GM21360 (cell line): ENCODE measurements around the gene P2RY2.

Experiments
- ATAC-seq: cut with Tn5 transposase; IDR thresholded peaks from one replicate; pipeline ENCODE4 v1.9.1; 2021; ENCODE audit warnings: mild to moderate bottlenecking, moderate library complexity; ENCODE audit not compliant: unreplicated experiment

The P2RY2 gene

GRCh38 chr11:73204711-73205121 lies 13.4 kb upstream of the P2RY2 start:
- no peak for ATAC-seq

DNA sequence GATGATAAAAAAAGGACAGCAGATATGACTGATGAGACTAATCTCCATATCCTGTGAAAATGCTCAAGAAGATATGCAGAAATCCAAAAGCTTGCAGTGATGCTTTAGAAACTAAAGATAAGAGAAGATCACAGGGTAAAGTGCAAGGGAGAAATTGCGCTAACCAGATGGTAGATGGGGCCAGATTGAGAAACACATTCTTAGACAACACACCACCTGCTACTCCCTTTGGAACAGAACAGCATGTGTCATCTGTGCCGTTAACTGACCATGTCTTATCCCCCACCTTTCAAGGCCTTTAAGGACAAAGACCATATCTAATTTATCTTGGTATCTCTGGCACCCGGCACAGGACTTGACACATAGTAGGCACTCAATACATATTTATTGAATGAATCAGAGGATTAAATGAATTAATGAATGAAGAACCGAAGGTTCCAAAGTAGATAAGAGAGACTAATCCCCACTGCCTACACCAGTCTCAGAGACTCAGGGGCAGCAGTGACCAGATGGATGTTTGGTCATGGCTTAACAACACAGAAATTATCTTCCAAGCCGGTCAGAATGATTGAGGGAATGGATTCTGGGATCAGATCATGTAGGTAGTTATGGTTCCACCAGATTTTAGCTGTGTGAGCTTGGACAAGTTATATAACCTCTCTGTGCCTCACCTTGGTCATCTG lies 12.3 kb upstream of the P2RY2 start:
- ATAC-seq: no peak

DNA sequence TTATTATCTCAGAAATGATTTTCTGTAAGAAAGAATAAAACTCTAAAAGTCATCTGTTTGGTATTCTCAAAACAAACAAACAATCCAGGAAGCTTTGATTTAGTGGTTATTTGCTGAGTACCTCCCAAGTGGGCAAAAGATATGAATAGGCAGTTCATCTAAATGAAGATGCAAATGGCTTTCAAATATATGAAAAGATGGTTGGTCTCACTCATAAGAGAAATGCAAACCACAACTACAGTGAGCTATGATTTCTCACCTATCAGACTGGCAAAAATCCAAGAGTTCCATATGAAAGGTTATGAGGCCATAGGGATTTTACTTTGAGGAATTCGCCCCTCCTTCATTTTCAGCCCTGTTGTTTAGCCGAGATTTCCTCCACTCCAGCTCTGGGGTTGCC lies 11.3 kb upstream of the P2RY2 start:
- ATAC-seq: no peak

DNA sequence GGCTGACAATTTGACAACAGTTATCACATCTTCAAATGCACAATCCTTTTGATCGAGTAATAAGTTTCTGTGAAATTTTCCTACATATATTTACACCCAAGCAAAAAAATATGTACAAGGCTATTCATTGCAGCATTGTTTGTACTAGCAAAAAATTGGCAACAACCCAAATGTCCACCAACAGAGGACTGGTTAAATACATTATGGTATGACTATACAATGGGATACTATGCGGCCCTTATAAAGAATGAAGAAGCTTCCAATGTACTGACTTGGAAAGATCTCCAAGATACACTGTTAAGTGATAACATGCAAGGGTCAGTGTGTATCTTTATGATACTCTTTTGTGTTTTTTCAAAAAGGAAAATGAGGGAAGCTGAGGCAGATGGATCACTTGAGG lies 8.2 kb upstream of the P2RY2 start:
- ATAC-seq: no peak

GRCh38 chr11:73210916-73211667 lies 7.0 kb upstream of the P2RY2 start:
- no peak for ATAC-seq

DNA sequence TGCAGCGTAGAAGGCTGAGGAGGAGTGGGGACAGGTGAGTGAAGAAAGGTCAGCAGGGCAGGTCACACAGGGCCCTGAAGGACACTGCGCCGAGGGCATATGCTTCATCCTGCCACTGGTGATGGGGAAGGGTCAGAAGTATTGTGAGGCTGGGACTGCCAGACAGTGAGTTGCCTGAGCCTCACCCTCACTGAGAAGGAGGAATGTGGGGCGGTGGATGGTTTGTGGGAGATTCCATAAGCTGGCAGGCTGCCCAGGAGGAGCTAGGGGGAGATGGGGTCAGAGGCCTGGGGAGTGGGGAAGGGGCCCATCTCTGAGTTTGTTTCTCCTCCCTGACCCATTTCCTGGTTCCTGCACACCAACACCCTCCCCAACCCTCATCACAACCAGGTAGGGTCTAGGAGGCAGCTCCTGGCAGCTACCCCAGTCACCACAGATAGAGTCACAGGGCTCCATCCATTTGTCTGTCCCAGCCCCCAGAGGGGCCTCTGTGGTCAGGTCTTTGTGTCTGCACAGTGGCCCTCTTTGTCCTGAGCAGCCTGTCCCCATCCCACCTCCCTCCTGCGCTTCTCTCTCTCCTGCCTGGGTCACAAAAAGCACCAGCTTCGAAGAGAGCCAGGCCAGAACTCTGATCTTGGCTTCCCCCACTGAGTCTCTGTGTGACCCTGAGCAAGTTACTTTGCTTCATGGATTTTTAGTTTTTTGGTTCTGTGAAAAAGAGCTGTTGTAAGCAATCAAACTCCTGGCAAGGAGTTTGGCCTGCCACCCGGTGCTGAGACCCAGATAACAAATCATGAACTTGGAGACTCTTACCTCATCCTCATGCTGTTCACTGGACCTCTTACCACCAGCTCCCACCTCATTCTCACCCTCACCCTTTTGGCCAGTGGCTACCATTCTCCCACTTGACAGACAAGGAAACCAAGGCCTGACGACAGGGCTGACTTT lies 4.6 kb upstream of the P2RY2 start:
- ATAC-seq: no peak

GRCh38 chr11:73215191-73216134 lies 2.6 kb upstream of the P2RY2 start:
- ATAC-seq: no peak

DNA sequence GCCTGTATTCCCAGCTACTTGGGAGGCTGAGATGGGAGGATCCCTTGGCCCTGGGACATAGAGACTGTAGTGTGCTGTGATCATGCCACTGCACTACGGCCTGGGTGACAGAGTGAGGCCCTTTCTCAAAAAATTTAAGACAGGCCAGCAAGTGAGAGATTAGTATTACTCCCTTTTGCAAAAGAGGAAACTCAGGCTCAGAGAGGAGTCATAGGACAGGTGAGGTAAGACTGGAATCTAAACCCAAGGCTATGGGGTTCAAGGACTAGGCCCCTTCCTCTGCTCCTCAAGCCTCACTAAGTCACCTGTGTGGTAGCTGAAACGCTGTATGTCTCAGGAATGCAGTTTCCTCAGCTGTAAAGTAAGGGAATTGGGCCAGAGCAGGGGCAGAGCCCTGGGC lies 1.6 kb upstream of the P2RY2 start:
- no peak for ATAC-seq

- ATAC-seq: no peak
Observed at GRCh38 chr11:73217131-73217809, 811 bp upstream of the P2RY2 start.

- ATAC-seq: no peak
Observed at GRCh38 chr11:73217810-73218105, 323 bp upstream of the P2RY2 start.

DNA sequence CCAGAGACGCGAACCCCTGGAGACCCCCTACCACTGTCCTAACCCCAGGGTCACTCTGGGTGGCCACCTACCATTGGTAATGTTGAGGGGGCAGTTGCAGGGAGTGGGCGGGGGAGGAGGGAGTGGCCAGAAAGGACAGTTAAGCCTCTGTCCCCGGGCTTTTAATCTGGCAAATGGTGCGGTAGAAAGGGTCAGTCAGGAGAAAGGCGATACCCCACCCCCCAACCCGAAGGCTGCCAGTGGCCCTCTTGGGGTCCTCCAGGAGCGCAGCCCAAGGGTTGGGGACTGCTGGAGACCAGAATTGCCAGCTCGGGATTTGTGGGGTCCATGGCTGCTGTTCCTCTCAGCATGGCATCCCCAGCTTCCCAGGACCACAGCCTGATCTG lies 742 bp downstream of the P2RY2 start:
- ATAC-seq: no peak

GRCh38 chr11:73219396-73220285 lies 1.6 kb downstream of the P2RY2 start:
- no peak for ATAC-seq

DNA sequence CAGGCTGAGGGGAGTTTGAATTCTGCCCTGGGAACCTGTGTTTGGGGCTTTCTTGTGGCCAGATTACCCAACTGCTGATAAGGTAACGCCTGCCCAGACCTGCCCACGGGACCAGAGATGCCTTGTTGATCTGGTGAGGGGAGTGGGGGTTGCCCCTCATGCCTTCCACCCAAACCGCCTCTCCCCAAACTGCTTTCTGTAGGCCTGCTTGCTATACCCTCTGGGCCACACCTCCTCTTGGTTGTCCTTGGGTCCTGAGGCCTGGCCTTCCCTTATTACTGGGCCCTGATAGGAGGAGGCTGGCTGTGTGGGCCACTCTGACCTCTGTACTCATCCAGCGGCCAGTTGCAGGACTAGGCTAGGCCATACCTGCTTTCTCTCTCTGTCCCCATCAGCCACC lies 3.4 kb downstream of the P2RY2 start:
- ATAC-seq: no peak

DNA sequence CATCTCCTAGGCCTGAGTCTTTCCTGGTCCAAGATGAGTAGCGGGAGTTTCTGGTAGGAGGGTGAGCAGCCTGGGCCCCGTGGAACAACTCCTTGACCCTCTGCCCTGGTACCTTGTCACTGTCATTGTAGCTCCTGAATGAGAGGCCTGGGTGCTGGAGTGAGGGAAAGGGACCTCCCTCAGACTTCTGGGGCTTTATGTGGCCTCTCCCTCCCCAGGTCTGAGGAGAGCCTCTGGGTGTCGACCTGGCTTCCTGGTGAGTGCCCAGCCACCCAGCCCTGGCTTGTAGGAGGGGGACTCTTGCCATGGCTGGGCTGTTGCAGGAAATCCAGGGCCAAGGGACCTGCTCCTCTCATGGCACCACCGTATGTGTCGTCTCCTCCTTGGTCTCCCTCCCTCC lies 3.9 kb downstream of the P2RY2 start:
- no peak for ATAC-seq

DNA sequence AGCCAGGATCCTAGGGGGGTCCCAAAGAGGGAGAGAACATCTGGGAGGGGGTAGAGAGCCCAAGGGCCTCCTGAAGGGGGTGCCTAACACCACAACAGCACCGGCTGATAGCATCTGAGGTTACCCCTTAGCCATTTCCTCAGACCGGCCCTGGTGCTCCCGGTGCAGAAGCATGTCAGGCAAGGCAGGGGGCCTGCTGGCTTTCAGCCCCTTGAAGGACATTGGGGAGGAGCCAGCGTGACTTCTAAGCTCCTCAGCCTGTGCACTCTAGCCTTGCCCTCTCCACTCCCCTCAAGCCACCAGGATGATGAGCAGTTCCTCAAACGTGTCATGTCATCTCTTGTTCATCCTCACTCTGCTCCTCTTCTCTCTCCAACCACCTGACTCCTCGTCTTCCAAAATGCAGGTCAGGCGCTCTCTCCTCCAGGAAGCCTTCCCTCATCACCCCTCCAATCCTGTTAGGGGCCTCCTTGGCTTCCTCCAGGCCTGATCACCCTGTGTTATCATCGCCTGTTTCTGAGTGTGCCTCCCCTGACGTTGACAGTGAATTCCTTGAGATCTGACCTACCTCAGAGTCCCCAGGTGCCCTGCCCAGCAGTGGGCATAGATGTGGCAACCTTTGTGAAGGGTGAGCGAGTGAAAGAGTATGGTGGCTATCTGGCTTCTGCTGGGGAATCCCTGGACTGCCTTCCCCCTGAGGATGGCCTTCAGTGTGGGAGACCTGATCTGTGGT lies 6.1 kb downstream of the P2RY2 start:
- no peak for ATAC-seq

DNA sequence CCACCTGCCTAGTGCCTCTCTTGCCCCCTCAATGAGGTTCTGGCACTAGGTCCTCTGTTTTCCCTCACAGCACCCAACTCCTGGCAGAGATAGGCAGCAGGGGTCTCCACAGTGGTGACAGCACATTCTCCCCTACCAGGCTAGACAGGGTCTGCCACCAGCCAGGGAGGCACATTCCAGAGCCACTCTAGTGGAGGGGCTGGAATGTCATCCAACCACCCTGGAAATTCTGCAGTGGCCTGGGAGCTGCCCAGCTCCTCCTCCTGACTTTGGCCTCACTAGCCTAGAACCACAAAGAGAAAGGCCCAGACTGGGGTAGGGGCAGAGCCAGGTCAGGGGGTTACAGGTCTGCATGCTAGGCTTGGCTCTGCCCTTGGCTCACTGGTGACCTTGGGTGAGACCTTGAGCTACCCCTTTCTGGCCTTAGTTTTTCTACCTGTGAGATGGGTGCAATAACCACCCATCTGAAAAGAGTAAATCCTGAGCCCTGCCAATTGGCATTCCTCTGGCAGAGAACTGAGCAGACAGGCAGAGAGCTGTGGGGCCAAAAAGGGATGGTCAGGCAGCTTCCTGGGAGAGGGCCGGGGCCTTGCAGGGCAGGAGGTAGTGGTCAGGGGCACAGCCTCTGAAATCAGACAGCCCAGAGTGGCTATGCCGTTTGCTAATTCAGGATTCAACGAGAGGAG lies 7.1 kb downstream of the P2RY2 start:
- ATAC-seq: no peak

DNA sequence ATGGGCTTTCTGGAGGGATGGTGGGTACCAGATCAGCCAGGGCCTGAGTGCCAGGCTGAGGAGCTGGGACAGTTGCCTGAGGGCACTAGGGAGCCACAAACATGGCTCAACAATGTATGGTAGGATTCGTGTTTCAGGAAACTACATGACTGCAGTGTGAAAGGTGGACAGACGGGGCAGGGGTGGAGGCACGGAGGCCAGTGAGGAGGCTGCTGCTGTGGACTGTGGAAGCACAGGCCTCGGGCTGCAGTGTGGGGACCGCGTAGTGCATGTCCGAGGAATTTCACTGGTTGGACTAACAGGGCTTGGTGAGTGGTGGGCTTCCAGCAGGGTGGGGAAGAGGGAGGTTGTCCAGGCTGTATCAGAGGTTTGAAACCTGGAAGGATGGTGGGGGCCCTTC lies 7.8 kb downstream of the P2RY2 start:
- no peak for ATAC-seq
